ENCODE results near the gene TCEAL1. TPM values are rescaled to one million over a fixed set of nuclear protein-coding genes. Genes with fewer than 3 reads are reported as not detected.

The TCEAL1 gene
- polyA plus RNA-seq, 1 experiment = 30.9 TPM

- Histone ChIP-seq H3K36me3 (ENCODE audit: control insufficient read depth, insufficient read depth, low read length) (no peaks in the 10 kb centered on the region), H3K27me3 (ENCODE audit: control insufficient read depth, insufficient read depth, low read length) (no peaks in the 10 kb centered on the region), H3K4me3 (ENCODE audit: low read depth, low read length) (no peak overlapping the region)
- no peak for TF ChIP-seq CTCF (IDR thresholded peaks at IDR 0.05; ENCODE audit: insufficient read depth, low read depth, low read length)
- ChIA-PET POLR2A (no interaction called here), CTCF (no interaction called here)
- no peak for DNase-seq (ENCODE audit: low read depth)
These were observed 1.9 kb upstream of the TCEAL1 start for GRCh38 chrX:103626855-103627254.

GRCh38 chrX:103629318-103630170 lies 769 bp downstream of the TCEAL1 start:
- POLR2A ChIA-PET = interaction anchor here (0.5 to 0.8 kb wide), 3 partner anchors 14 to 96 kb away, joined by 3 to 4 read pairs (median 4); no protein-coding TSS in a partner anchor
- peak overlapping the region; percentile 54 for H3K4me3 ChIP-seq (ENCODE audit: low read depth, low read length)
- no peaks in the 10 kb centered on the region for H3K27me3 ChIP-seq (ENCODE audit: control insufficient read depth, insufficient read depth, low read length)
- no peaks in the 10 kb centered on the region for H3K36me3 ChIP-seq (ENCODE audit: control insufficient read depth, insufficient read depth, low read length)
- peak; percentile 72 for TF ChIP-seq CTCF (IDR thresholded peaks at IDR 0.05; ENCODE audit: insufficient read depth, low read depth, low read length)
- CTCF ChIA-PET = interaction anchor here (1.0 to 1.7 kb wide), 7 partner anchors 9 to 95 kb away, joined by 3 to 6 read pairs (median 3); no protein-coding TSS in a partner anchor
- DNase-seq (ENCODE audit: low read depth) = no peak

- peak overlapping the region; percentile 54 for H3K4me3 ChIP-seq (ENCODE audit: low read depth, low read length)
- DNase-seq (ENCODE audit: low read depth) = no peak
- H3K36me3 ChIP-seq (ENCODE audit: control insufficient read depth, insufficient read depth, low read length) = no peaks in the 10 kb centered on the region
- no peak for TF ChIP-seq CTCF (IDR thresholded peaks at IDR 0.05; ENCODE audit: insufficient read depth, low read depth, low read length)
- H3K27me3 ChIP-seq (ENCODE audit: control insufficient read depth, insufficient read depth, low read length) = no peaks in the 10 kb centered on the region
- ChIA-PET CTCF (interaction anchor here (1.0 to 1.7 kb wide), 7 partner anchors 9 to 96 kb away, joined by 3 to 6 read pairs (median 3); no protein-coding TSS in a partner anchor), POLR2A (interaction anchor here (0.5 to 0.8 kb wide), 2 partner anchors 15 to 57 kb away, joined by 3 to 4 read pairs; no protein-coding TSS in a partner anchor)
These were observed 1.4 kb downstream of the TCEAL1 start for GRCh38 chrX:103630171-103630511.

- DNase-seq (ENCODE audit: low read depth) = no peak
- CTCF ChIA-PET = no interaction called here
- H3K36me3 ChIP-seq (ENCODE audit: control insufficient read depth, insufficient read depth, low read length) = no peaks in the 10 kb centered on the region
These were observed 2.4 kb downstream of the TCEAL1 start for GRCh38 chrX:103631145-103631544.

More at GRCh38 chrX:103631145-103631544, 2.4 kb downstream of the TCEAL1 start:
- TF ChIP-seq CTCF (IDR thresholded peaks at IDR 0.05; ENCODE audit: insufficient read depth, low read depth, low read length) = no peak
- no peak overlapping the region for H3K4me3 ChIP-seq (ENCODE audit: low read depth, low read length)
- no peaks in the 10 kb centered on the region for H3K27me3 ChIP-seq (ENCODE audit: control insufficient read depth, insufficient read depth, low read length)
- POLR2A ChIA-PET = no interaction called here
